WTC11 (cell line): ENCODE results near the gene SORCS1. TPM values are rescaled to one million over a fixed set of nuclear protein-coding genes. Genes with fewer than 3 reads are reported as not detected.

ENCODE experiments used
- ATAC-seq: fragments of 200-7000 bp; cut with Tn5 transposase; 2 replicates; pipeline ENCODE4 v1.10.0; 2021; ENCODE audit warnings: mild to moderate bottlenecking, moderate library complexity
- CTCF ChIA-PET: fragments of 300-600 bp; sonication (Branson Sonifier 250); formaldehyde crosslinking; loops from one replicate; lab custom pipeline; 2021; ENCODE audit warnings: antibody characterized with exemption; lab: Charles Lee
- POLR2A ChIA-PET: fragments of 350-600 bp; sonication (Branson Sonifier 250); formaldehyde crosslinking; loops from one replicate; lab custom pipeline; 2021; ENCODE audit warnings: antibody characterized with exemption; lab: Charles Lee
- DNase-seq: peaks from one replicate; pipeline ENCODE4 v3.0.0; 2021; ENCODE audit warnings: low spot score
- H3K27ac Mint-ChIP-seq: 2 replicates; pipeline ENCODE4 v1.8.0; 2021; ENCODE audit warnings: mixed read lengths
- H3K27me3 Mint-ChIP-seq: 2 replicates; pipeline ENCODE4 v1.8.0; 2021; ENCODE audit warnings: low read depth, mild to moderate bottlenecking, moderate library complexity, mixed read lengths
- H3K36me3 Mint-ChIP-seq: 2 replicates; pipeline ENCODE4 v1.8.0; 2021; ENCODE audit warnings: mixed read lengths
- H3K4me1 Mint-ChIP-seq: 2 replicates; pipeline ENCODE4 v1.8.0; 2022; ENCODE audit warnings: mixed read lengths
- H3K4me3 Mint-ChIP-seq: 2 replicates; pipeline ENCODE4 v1.8.0; 2021; ENCODE audit warnings: mild to moderate bottlenecking, moderate library complexity, mixed read lengths
- H3K9me3 Mint-ChIP-seq: 2 replicates; pipeline ENCODE4 v1.8.0; 2021; ENCODE audit warnings: mixed read lengths
- AR ChIP-seq: fragments of 250-450 bp; sonication (Bioruptor Pico); IDR thresholded peaks from 2 replicates; pipeline ENCODE4 v1.9.0; 2021; ENCODE audit warnings: mild to moderate bottlenecking
- ATF1 ChIP-seq: sonication (generic); formaldehyde crosslinking; IDR thresholded peaks from 2 replicates; pipeline ENCODE4 v1.8.1; 2023; ENCODE audit warnings: mild to moderate bottlenecking, moderate library complexity, missing genetic modification reagents
- ATF3 ChIP-seq: sonication (generic); formaldehyde crosslinking; conservative IDR thresholded peaks from 2 replicates; pipeline ENCODE4 v1.8.1; 2022; ENCODE audit warnings: mild to moderate bottlenecking, missing genetic modification reagents
- E2F5 ChIP-seq: sonication (generic); formaldehyde crosslinking; IDR thresholded peaks from 2 replicates; pipeline ENCODE4 v1.8.1; 2022; ENCODE audit warnings: mild to moderate bottlenecking, moderate library complexity, missing genetic modification reagents
- ETV6 ChIP-seq: sonication (generic); formaldehyde crosslinking; IDR thresholded peaks from 2 replicates; pipeline ENCODE4 v1.8.1; 2022; ENCODE audit warnings: mild to moderate bottlenecking, missing genetic modification reagents
- FOXP1 ChIP-seq: sonication (generic); formaldehyde crosslinking; IDR thresholded peaks from 2 replicates; pipeline ENCODE4 v1.8.0; 2022; ENCODE audit warnings: missing genetic modification reagents, mild to moderate bottlenecking, moderate library complexity, borderline replicate concordance
- GRHL2 ChIP-seq: fragments of 250-450 bp; sonication (Bioruptor Pico); IDR thresholded peaks from 2 replicates; pipeline ENCODE4 v1.8.0; 2022; ENCODE audit warnings: mild to moderate bottlenecking, moderate library complexity; ENCODE audit not compliant: insufficient replicate concordance, severe bottlenecking
- IRF1 ChIP-seq: sonication (generic); formaldehyde crosslinking; IDR thresholded peaks from 2 replicates; pipeline ENCODE4 v1.8.0; 2023; ENCODE audit warnings: missing genetic modification reagents
- JAZF1 ChIP-seq: fragments of 250-450 bp; sonication (Bioruptor Pico); IDR thresholded peaks from 2 replicates; pipeline ENCODE4 v1.9.0; 2021; ENCODE audit warnings: moderate library complexity, mild to moderate bottlenecking, inconsistent platforms
- JUN ChIP-seq: sonication (generic); formaldehyde crosslinking; IDR thresholded peaks from 2 replicates; pipeline ENCODE4 v1.8.0; 2023; ENCODE audit warnings: mild to moderate bottlenecking, missing genetic modification reagents
- MXD4 ChIP-seq: fragments of 250-450 bp; sonication (Bioruptor Pico); IDR thresholded peaks from 2 replicates; pipeline ENCODE4 v1.8.0; 2021; ENCODE audit warnings: mild to moderate bottlenecking, moderate library complexity, borderline replicate concordance
- MYBL2 ChIP-seq: sonication (generic); formaldehyde crosslinking; IDR thresholded peaks from 2 replicates; pipeline ENCODE4 v1.8.1; 2023; ENCODE audit warnings: mild to moderate bottlenecking, moderate library complexity, missing genetic modification reagents
- NFATC4 ChIP-seq: fragments of 250-450 bp; sonication (Bioruptor Pico); IDR thresholded peaks from 2 replicates; pipeline ENCODE4 v1.9.0; 2021; ENCODE audit warnings: mild to moderate bottlenecking
- NFYB ChIP-seq: sonication (generic); formaldehyde crosslinking; conservative IDR thresholded peaks from 2 replicates; pipeline ENCODE4 v1.8.0; 2022; ENCODE audit warnings: low read depth, missing genetic modification reagents
- NR1H2 ChIP-seq: sonication (generic); formaldehyde crosslinking; IDR thresholded peaks from 2 replicates; pipeline ENCODE4 v1.9.0; 2021; ENCODE audit warnings: mild to moderate bottlenecking, moderate library complexity, missing genetic modification reagents
- NR2C2 ChIP-seq: sonication (generic); formaldehyde crosslinking; IDR thresholded peaks from 2 replicates; pipeline ENCODE4 v1.8.0; 2022; ENCODE audit warnings: mild to moderate bottlenecking, missing genetic modification reagents
- OVOL2 ChIP-seq: fragments of 250-450 bp; sonication (Bioruptor Pico); IDR thresholded peaks from 2 replicates; pipeline ENCODE4 v1.9.0; 2021; ENCODE audit warnings: mild to moderate bottlenecking, borderline replicate concordance
- PRRX2 ChIP-seq: fragments of 250-450 bp; sonication (Bioruptor Pico); IDR thresholded peaks from 2 replicates; pipeline ENCODE4 v1.8.0; 2021; ENCODE audit warnings: mild to moderate bottlenecking
- RELA ChIP-seq: sonication (generic); formaldehyde crosslinking; IDR thresholded peaks from 2 replicates; pipeline ENCODE4 v1.8.1; 2022; ENCODE audit warnings: missing genetic modification reagents, mild to moderate bottlenecking, borderline replicate concordance
- TEAD4 ChIP-seq: sonication (generic); formaldehyde crosslinking; IDR thresholded peaks from 2 replicates; pipeline ENCODE4 v1.8.0; 2022; ENCODE audit warnings: mild to moderate bottlenecking, missing genetic modification reagents
- ZBTB21 ChIP-seq: sonication (generic); formaldehyde crosslinking; IDR thresholded peaks from 2 replicates; pipeline ENCODE4 v1.8.1; 2023; ENCODE audit warnings: mild to moderate bottlenecking, missing genetic modification reagents, borderline replicate concordance
- ZNF263 ChIP-seq: sonication (generic); formaldehyde crosslinking; IDR thresholded peaks from 2 replicates; pipeline ENCODE4 v1.8.1; 2022; ENCODE audit warnings: low read depth, mild to moderate bottlenecking, moderate library complexity, missing genetic modification reagents
- ZNF532 ChIP-seq: fragments of 250-450 bp; sonication (Bioruptor Pico); IDR thresholded peaks from 2 replicates; pipeline ENCODE4 v1.9.0; 2021; ENCODE audit warnings: mild to moderate bottlenecking, borderline replicate concordance
- total RNA-seq: library from RNA; stranded (reverse); gene quantifications from 3 replicates; pipeline ENCODE4 v1.2.3, GENCODE V29; 2021

Gene SORCS1
- total RNA-seq, 1 experiment from 2014 or later = 3.3 TPM

GRCh38 chr10:106619346-106619745 is 545.2 kb downstream of the SORCS1 start:
- DNase-seq = no peak
- ATAC-seq = no peak
- H3K4me1 Mint-ChIP-seq = peaks cover 9% of the 10 kb centered on the region
- no peak for TF ChIP-seq NR2C2 (CRISPR knock-in tag)
- no peak for TF ChIP-seq AR (CRISPR knock-in tag)
- no peak for TF ChIP-seq MYBL2 (CRISPR knock-in tag)
- TF ChIP-seq ATF3 (CRISPR knock-in tag) = no peak
- no peak for TF ChIP-seq ZNF263 (CRISPR knock-in tag)
- TF ChIP-seq IRF1 (CRISPR knock-in tag) = no peak
- no peak for TF ChIP-seq MXD4 (CRISPR knock-in tag)
- no peak for TF ChIP-seq NFATC4 (CRISPR knock-in tag)
- TF ChIP-seq TEAD4 (CRISPR knock-in tag) = no peak
- no peak for TF ChIP-seq NFYB (CRISPR knock-in tag)
- no peak for TF ChIP-seq E2F5 (CRISPR knock-in tag)
- no peak for TF ChIP-seq OVOL2 (CRISPR knock-in tag)
- H3K27me3 Mint-ChIP-seq = peaks cover 73% of the 10 kb centered on the region
- no peak overlapping the region for H3K4me3 Mint-ChIP-seq
- no peak overlapping the region for H3K27ac Mint-ChIP-seq
- POLR2A ChIA-PET = no interaction called here
- no peaks in the 10 kb centered on the region for H3K36me3 Mint-ChIP-seq
- no peaks in the 10 kb centered on the region for H3K9me3 Mint-ChIP-seq
- CTCF ChIA-PET = no interaction called here

GRCh38 chr10:106618646-106619045 is 545.9 kb downstream of the SORCS1 start:
- ChIA-PET CTCF (no interaction called here), POLR2A (no interaction called here)
- H3K27me3 Mint-ChIP-seq = peaks cover 80% of the 10 kb centered on the region
- H3K4me1 Mint-ChIP-seq = peaks cover 9% of the 10 kb centered on the region
- DNase-seq (no peak), ATAC-seq (no peak)
- no peak overlapping the region for H3K4me3 Mint-ChIP-seq
- no peaks in the 10 kb centered on the region for H3K36me3 Mint-ChIP-seq
- no peaks in the 10 kb centered on the region for H3K9me3 Mint-ChIP-seq
- TF ChIP-seq JUN (CRISPR knock-in tag) = no peak
- no peak overlapping the region for H3K27ac Mint-ChIP-seq

GRCh38 chr10:106615081-106615480 is 549.4 kb downstream of the SORCS1 start:
- Mint-ChIP-seq H3K4me3 (no peak overlapping the region), H3K4me1 (peaks cover 9% of the 10 kb centered on the region), H3K27ac (no peak overlapping the region), H3K9me3 (no peaks in the 10 kb centered on the region), H3K27me3 (peaks cover 78% of the 10 kb centered on the region), H3K36me3 (no peaks in the 10 kb centered on the region)
- no peak for TF ChIP-seq PRRX2 (CRISPR knock-in tag)
- no peak for TF ChIP-seq JAZF1 (CRISPR knock-in tag)
- ATAC-seq = peak; percentile 63
- ChIA-PET POLR2A (interaction anchor here (0.6 kb wide), 1 partner anchor 561 kb away, joined by 3 read pairs; no protein-coding TSS in a partner anchor), CTCF (no interaction called here)
- no peak for DNase-seq

GRCh38 chr10:106614293-106614692 is 550.2 kb downstream of the SORCS1 start:
- H3K4me1 Mint-ChIP-seq = peaks cover 9% of the 10 kb centered on the region
- no peak overlapping the region for H3K4me3 Mint-ChIP-seq
- H3K9me3 Mint-ChIP-seq = no peaks in the 10 kb centered on the region
- ChIA-PET CTCF (no interaction called here), POLR2A (interaction anchor here (0.6 kb wide), 1 partner anchor 434 kb away, joined by 4 read pairs; no protein-coding TSS in a partner anchor)
- no peaks in the 10 kb centered on the region for H3K36me3 Mint-ChIP-seq
- peaks cover 72% of the 10 kb centered on the region for H3K27me3 Mint-ChIP-seq
- H3K27ac Mint-ChIP-seq = no peak overlapping the region
- ATAC-seq (no peak), DNase-seq (no peak)
- TF ChIP-seq NR1H2 (CRISPR knock-in tag) = no peak
- no peak for TF ChIP-seq FOXP1 (CRISPR knock-in tag)
- no peak for TF ChIP-seq GRHL2 (CRISPR knock-in tag)
- TF ChIP-seq ZNF532 (CRISPR knock-in tag) = no peak
- no peak for TF ChIP-seq ETV6
- no peak for TF ChIP-seq RELA (CRISPR knock-in tag)
- TF ChIP-seq ATF1 = no peak
- no peak for TF ChIP-seq ZBTB21 (CRISPR knock-in tag)
